ENCODE data around the gene FERMT2.

DNA sequence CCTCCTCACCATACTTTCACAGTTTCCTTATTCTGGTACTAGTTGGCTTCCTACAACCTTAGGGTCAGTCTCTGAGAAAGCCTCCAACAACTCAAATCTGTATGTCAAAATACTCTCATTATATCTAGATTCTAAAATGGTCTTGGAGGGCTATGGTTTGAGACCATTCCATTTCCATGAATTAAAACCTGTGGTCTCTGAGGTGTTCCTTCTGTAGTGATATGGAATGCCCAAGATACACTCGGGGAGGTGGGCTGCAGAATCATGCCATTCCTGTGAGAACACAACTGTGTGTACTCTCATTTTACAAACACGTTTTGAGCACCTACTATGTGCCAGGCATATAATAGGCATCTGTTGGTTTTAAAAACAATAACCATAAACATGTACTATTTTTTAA, 74.0 kb downstream of the FERMT2 start:
- TF ChIP-seq POLR2A (IDR thresholded peaks at IDR 0.05) = no peak
- no peak for TF ChIP-seq CTCF (IDR thresholded peaks at IDR 0.05)
